Measurements from ENCODE around the gene HMX1. TPM values are rescaled to one million over a fixed set of nuclear protein-coding genes. Genes with fewer than 3 reads are reported as not detected.

Gene HMX1
- total and polyA plus RNA-seq, 12 donors = 2.7 TPM; not detected in 11

DNA sequence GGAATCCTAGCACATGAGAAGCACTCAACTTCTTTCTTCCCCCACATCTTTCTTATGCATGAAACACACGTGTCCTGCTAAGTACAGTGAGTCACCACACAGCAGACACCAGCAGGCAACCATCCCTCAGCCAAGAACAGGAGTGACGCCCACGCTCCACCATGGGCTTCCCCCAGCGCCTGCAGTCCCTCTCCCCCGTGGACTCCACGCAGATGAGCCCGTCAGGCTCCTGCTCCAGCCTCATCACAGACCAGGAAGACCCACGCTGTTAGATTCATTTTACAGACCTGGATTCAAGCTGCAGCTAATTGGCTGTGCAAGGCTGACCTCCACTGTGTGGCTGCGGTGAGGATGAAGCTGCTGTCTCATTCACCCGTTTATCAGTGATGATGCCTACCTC is 16.7 kb downstream of the HMX1 start:
- no peak overlapping the region for H3K4me3 ChIP-seq
- peaks cover 68% of the 10 kb centered on the region for H3K27me3 ChIP-seq
- peaks cover 0 to 7% of the 10 kb centered on the region in 2 donors for H3K4me1 ChIP-seq (replicated peaks in 1 of 2)
- no peak overlapping the region for H3K27ac ChIP-seq
- 11 to 25% (median 13%) methylated on average over 6 to 10 of the region's 10 CpGs for WGBS, 4 donors
- intact Hi-C loops (cut with DNase I) = no loop called here
- no peaks in the 10 kb centered on the region for H3K36me3 ChIP-seq (replicated peaks in 1 of 2)
- DNase-seq = no peak
- TF ChIP-seq POLR2A (IDR thresholded peaks at IDR 0.05) = no peak
- TF ChIP-seq, protein P1, sequence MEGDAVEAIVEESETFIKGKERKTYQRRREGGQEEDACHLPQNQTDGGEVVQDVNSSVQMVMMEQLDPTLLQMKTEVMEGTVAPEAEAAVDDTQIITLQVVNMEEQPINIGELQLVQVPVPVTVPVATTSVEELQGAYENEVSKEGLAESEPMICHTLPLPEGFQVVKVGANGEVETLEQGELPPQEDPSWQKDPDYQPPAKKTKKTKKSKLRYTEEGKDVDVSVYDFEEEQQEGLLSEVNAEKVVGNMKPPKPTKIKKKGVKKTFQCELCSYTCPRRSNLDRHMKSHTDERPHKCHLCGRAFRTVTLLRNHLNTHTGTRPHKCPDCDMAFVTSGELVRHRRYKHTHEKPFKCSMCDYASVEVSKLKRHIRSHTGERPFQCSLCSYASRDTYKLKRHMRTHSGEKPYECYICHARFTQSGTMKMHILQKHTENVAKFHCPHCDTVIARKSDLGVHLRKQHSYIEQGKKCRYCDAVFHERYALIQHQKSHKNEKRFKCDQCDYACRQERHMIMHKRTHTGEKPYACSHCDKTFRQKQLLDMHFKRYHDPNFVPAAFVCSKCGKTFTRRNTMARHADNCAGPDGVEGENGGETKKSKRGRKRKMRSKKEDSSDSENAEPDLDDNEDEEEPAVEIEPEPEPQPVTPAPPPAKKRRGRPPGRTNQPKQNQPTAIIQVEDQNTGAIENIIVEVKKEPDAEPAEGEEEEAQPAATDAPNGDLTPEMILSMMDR (IDR thresholded peaks at IDR 0.05) = no peak
- no peaks in the 10 kb centered on the region for H3K9me3 ChIP-seq (replicated peaks in 1 of 3)

DNA sequence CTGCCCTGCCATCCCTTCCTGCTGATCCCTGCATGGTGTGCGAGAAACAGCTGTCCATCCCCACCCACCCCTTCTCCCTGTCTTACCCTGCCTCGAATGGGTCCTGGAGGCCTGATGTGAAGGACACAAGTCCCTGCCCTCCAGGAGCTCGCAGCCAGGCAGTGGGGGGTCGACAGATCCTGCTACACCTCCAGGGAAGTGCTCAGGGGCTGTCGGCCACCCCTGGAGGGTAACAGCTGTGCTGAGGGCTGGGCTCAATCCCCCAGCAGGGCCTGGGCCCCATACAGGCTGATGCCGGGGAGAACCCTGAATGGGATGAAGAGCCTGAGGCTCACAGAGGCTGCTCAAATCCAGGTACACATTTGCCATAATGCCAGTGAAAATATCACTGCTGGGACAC is 17.6 kb downstream of the HMX1 start:
- 20 to 36% (median 24%) methylated on average over 2 to 6 of the region's 6 CpGs for WGBS, 4 donors
- TF ChIP-seq, protein P1 (IDR thresholded peaks at IDR 0.05) = no peak
- TF ChIP-seq POLR2A (IDR thresholded peaks at IDR 0.05) = no peak
- no peaks in the 10 kb centered on the region for H3K9me3 ChIP-seq (replicated peaks in 1 of 3)
- H3K4me1 ChIP-seq (replicated peaks in 1 of 2) = peaks cover 0 to 7% of the 10 kb centered on the region in 2 donors
- peaks cover 66% of the 10 kb centered on the region for H3K27me3 ChIP-seq
- DNase-seq = no peak
- no peak overlapping the region for H3K27ac ChIP-seq
- intact Hi-C loops (cut with DNase I) = no loop called here
- H3K4me3 ChIP-seq = no peak overlapping the region
- no peaks in the 10 kb centered on the region for H3K36me3 ChIP-seq (replicated peaks in 1 of 2)

DNA sequence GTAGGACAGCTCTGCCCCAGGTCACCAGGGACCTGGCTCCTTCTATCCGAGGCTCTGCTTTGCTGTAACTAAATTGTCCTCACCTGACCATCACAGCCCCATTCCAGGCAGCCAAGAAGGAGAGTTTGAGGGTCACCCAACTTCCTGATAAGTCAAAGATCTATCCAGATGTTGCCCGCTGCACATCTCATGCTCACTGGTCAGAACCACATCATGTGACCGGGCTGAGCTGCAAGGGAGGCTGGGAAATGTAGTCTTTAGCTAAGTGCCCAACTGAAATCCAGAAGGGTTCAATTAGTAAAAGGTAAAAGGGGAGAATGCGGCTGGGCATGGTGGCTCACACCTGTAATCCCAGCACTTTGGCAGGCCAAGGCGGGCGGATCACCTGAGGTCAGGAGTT is 18.4 kb downstream of the HMX1 start:
- Histone ChIP-seq H3K27me3 (peaks cover 63% of the 10 kb centered on the region), H3K27ac (no peak overlapping the region), H3K36me3 (replicated peaks in 1 of 2) (no peaks in the 10 kb centered on the region), H3K4me3 (no peak overlapping the region), H3K4me1 (replicated peaks in 1 of 2) (peaks cover 0 to 7% of the 10 kb centered on the region in 2 donors), H3K9me3 (replicated peaks in 1 of 3) (no peaks in the 10 kb centered on the region)
- intact Hi-C loops (cut with DNase I) = no loop called here
- no peak for DNase-seq
- WGBS, 4 donors = 77 to 92% (median 88%) methylated on average over 6 of the region's 6 CpGs
- no peak for TF ChIP-seq POLR2A (IDR thresholded peaks at IDR 0.05)
- TF ChIP-seq, protein P1 (IDR thresholded peaks at IDR 0.05) = no peak

DNA sequence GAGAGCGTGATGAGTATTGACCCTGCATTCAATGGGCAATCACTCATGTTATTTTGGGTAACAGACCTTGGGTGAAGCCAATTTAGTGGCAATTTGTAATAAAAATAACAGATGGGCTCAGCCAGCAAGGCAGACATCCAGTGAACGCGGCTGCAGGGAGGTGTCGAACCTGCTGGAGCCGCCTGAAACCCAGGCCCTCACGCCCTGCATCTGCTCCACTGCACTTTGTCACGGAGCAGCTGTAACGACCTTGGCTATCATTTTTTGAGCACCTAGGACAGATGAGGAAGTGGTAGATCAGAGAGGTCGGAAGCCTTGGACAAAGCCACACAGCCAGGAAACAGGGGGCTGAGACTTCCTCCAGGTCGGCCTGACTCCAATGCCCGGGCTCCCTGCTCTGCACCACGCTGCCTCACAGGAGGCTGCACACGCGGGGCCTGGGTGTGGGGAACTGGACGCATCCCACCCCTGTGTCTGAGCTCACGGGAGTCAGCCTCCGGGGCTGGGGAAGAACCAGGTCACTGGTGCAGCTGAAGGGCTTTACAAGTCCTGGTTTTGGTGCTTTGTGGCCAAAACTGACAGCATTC is 19.4 kb downstream of the HMX1 start:
- H3K27ac ChIP-seq = no peak overlapping the region
- 47 to 67% (median 57%) methylated on average over 9 to 17 of the region's 17 CpGs for WGBS, 4 donors
- no peak for DNase-seq
- no peak overlapping the region for H3K4me3 ChIP-seq
- H3K36me3 ChIP-seq (replicated peaks in 1 of 2) = no peaks in the 10 kb centered on the region
- peaks cover 0 to 5% of the 10 kb centered on the region in 2 donors for H3K4me1 ChIP-seq (replicated peaks in 1 of 2)
- no peak for TF ChIP-seq POLR2A (IDR thresholded peaks at IDR 0.05)
- intact Hi-C loops (cut with DNase I) = no loop called here
- peaks cover 53% of the 10 kb centered on the region for H3K27me3 ChIP-seq
- H3K9me3 ChIP-seq (replicated peaks in 1 of 3) = no peaks in the 10 kb centered on the region
